Large intestine (tissue), 3 donors: Measurements from ENCODE around the gene DHRSX. TPM values are rescaled to one million over a fixed set of nuclear protein-coding genes. Genes with fewer than 3 reads are reported as not detected.
"Not testable (repeated sequence)": the region's sequence is repeated elsewhere in the genome, so short reads cannot be mapped to it uniquely, and the experiment has no call there.

Experiments used
- DNase-seq, 2 donors: peaks; one replicate each; pipeline versions ENCODE4 v3.0.0 to v3.0.0-alpha.2; 2013
- H3K27ac ChIP-seq: one replicate; pipeline ENCODE4 v1.5.1; 2013; ENCODE audit warnings: low read length
- H3K27me3 ChIP-seq: 2 replicates; pipeline ENCODE4 v1.6.1; 2013; ENCODE audit warnings: low read length; ENCODE audit not compliant: control insufficient read depth, insufficient read depth
- H3K36me3 ChIP-seq: 2 replicates; pipeline ENCODE4 v1.6.1; 2013; ENCODE audit warnings: low read length; ENCODE audit not compliant: control insufficient read depth, insufficient read depth
- H3K4me1 ChIP-seq: one replicate; pipeline ENCODE4 v1.6.1; 2013; ENCODE audit warnings: low read length; ENCODE audit not compliant: control insufficient read depth, insufficient read depth
- H3K4me3 ChIP-seq: one replicate; pipeline ENCODE4 v1.5.1; 2013; ENCODE audit warnings: low read length
- H3K9me3 ChIP-seq: one replicate; pipeline ENCODE4 v1.6.1; 2013; ENCODE audit warnings: mild to moderate bottlenecking, low read depth, low read length, moderate library complexity; ENCODE audit not compliant: control insufficient read depth
- WGBS: methylation state at CpG from one replicate; pipeline ENCODE4 v1.1.5; 2013; ENCODE audit warnings: low lambda C conversion rate; ENCODE audit not compliant: insufficient coverage; 5-methylcytosine and 5-hydroxymethylcytosine counted together
- polyA plus RNA-seq: library from polyadenylated mRNA; unstranded; fragments of 120-200 nt; gene quantifications from one replicate; pipeline ENCODE4 v1.2.1, GENCODE V29; 2013

Gene DHRSX
- polyA plus RNA-seq, 1 donor: 17.9 TPM

GRCh38 chrX:2320089-2320488 lies 180.7 kb downstream of the DHRSX start:
- H3K4me1 ChIP-seq: peaks cover 12% of the 10 kb centered on the region
- H3K27ac ChIP-seq: peak overlapping the region; percentile 87
- no peaks in the 10 kb centered on the region for H3K27me3 ChIP-seq
- 90% methylated on average over 2 of the region's 7 CpGs for WGBS
- no peak overlapping the region for H3K4me3 ChIP-seq
- no peaks in the 10 kb centered on the region for H3K36me3 ChIP-seq
- DNase-seq: no peak
- no peaks in the 10 kb centered on the region for H3K9me3 ChIP-seq

- H3K27ac ChIP-seq: no peak overlapping the region
- H3K4me3 ChIP-seq: no peak overlapping the region
- no peak for DNase-seq
- no peaks in the 10 kb centered on the region for H3K36me3 ChIP-seq
- no peaks in the 10 kb centered on the region for H3K27me3 ChIP-seq
- peaks cover 5% of the 10 kb centered on the region for H3K9me3 ChIP-seq
- H3K4me1 ChIP-seq: peaks cover 12% of the 10 kb centered on the region
- WGBS: no CpG with 5 or more reads among the region's 10 CpGs
Observed at GRCh38 chrX:2318371-2318770, 182.4 kb downstream of the DHRSX start.

GRCh38 chrX:2317527-2318055 lies 183.2 kb downstream of the DHRSX start:
- Histone ChIP-seq H3K9me3 (peaks cover 5% of the 10 kb centered on the region), H3K4me1 (peaks cover 12% of the 10 kb centered on the region), H3K27me3 (no peaks in the 10 kb centered on the region), H3K4me3 (no peak overlapping the region), H3K27ac (no peak overlapping the region), H3K36me3 (no peaks in the 10 kb centered on the region)
- no peak for DNase-seq
- WGBS: 87% methylated on average over 3 of the region's 8 CpGs

- Histone ChIP-seq H3K36me3 (no peaks in the 10 kb centered on the region), H3K27me3 (no peaks in the 10 kb centered on the region), H3K9me3 (peaks cover 5% of the 10 kb centered on the region), H3K27ac (no peak overlapping the region), H3K4me1 (peaks cover 12% of the 10 kb centered on the region), H3K4me3 (no peak overlapping the region)
- 80% methylated on average over 1 of the region's 4 CpGs for WGBS
- DNase-seq: no peak
Observed at GRCh38 chrX:2316534-2316933, 184.2 kb downstream of the DHRSX start.

GRCh38 chrX:2315434-2315833 lies 185.3 kb downstream of the DHRSX start:
- Histone ChIP-seq H3K36me3 (no peaks in the 10 kb centered on the region), H3K4me3 (no peak overlapping the region), H3K27ac (no peak overlapping the region), H3K4me1 (peaks cover 5% of the 10 kb centered on the region), H3K27me3 (no peaks in the 10 kb centered on the region), H3K9me3 (peaks cover 5% of the 10 kb centered on the region)
- WGBS: no CpG with 5 or more reads among the region's 5 CpGs
- DNase-seq: no peak

- Histone ChIP-seq H3K4me3 (no peak overlapping the region), H3K36me3 (no peaks in the 10 kb centered on the region), H3K27ac (no peak overlapping the region), H3K4me1 (peaks cover 5% of the 10 kb centered on the region), H3K9me3 (peaks cover 5% of the 10 kb centered on the region), H3K27me3 (no peaks in the 10 kb centered on the region)
- no CpG with 5 or more reads among the region's 14 CpGs for WGBS
- no peak for DNase-seq
Observed at GRCh38 chrX:2314831-2315365, 185.9 kb downstream of the DHRSX start.

GRCh38 chrX:2313864-2314640 lies 186.7 kb downstream of the DHRSX start:
- H3K27ac ChIP-seq: no peak overlapping the region
- no CpG with 5 or more reads among the region's 1 CpG for WGBS
- H3K36me3 ChIP-seq: no peaks in the 10 kb centered on the region
- peaks cover 5% of the 10 kb centered on the region for H3K9me3 ChIP-seq
- no peak for DNase-seq
- no peak overlapping the region for H3K4me3 ChIP-seq
- peaks cover 5% of the 10 kb centered on the region for H3K4me1 ChIP-seq
- H3K27me3 ChIP-seq: no peaks in the 10 kb centered on the region

- not testable (repeated sequence) for H3K36me3 ChIP-seq, H3K4me3 ChIP-seq, H3K4me1 ChIP-seq, DNase-seq, H3K27me3 ChIP-seq, H3K9me3 ChIP-seq, H3K27ac ChIP-seq
- WGBS: 40% methylated on average over 1 of the region's 5 CpGs
Observed at GRCh38 chrX:2312061-2312591, 188.7 kb downstream of the DHRSX start.

GRCh38 chrX:2311501-2311900 lies 189.3 kb downstream of the DHRSX start:
- no peaks in the 10 kb centered on the region for H3K4me1 ChIP-seq
- H3K36me3 ChIP-seq: no peaks in the 10 kb centered on the region
- no peaks in the 10 kb centered on the region for H3K27me3 ChIP-seq
- H3K9me3 ChIP-seq: peaks cover 5% of the 10 kb centered on the region
- no CpG with 5 or more reads among the region's 11 CpGs for WGBS
- no peak overlapping the region for H3K27ac ChIP-seq
- H3K4me3 ChIP-seq: no peak overlapping the region
- DNase-seq: peak; percentile 3 to 48

GRCh38 chrX:2301901-2302300 lies 198.9 kb downstream of the DHRSX start:
- no peak overlapping the region for H3K27ac ChIP-seq
- H3K9me3 ChIP-seq: no peaks in the 10 kb centered on the region
- DNase-seq: no peak
- H3K36me3 ChIP-seq: no peaks in the 10 kb centered on the region
- WGBS: no CpG with 5 or more reads among the region's 6 CpGs
- H3K4me3 ChIP-seq: no peak overlapping the region
- H3K27me3 ChIP-seq: no peaks in the 10 kb centered on the region
- H3K4me1 ChIP-seq: no peaks in the 10 kb centered on the region
